MM.1S (cell line): ENCODE data around the gene C1orf198.

Experiments used
- DNase-seq: peaks from one replicate; pipeline ENCODE4 v3.0.0-alpha.2; 2015
- H2AFZ ChIP-seq: fragments of 300-600 bp; sonication (generic); 2 replicates; pipeline ENCODE4 v1.6.0; 2016; ENCODE audit warnings: antibody characterized with exemption, low read length
- H3F3A ChIP-seq: fragments of 300-600 bp; sonication (generic); 2 replicates; pipeline ENCODE4 v1.6.1; 2016; ENCODE audit warnings: mild to moderate bottlenecking, antibody characterized with exemption, low read length, moderate library complexity, mixed read lengths; ENCODE audit not compliant: insufficient read depth
- H3K27ac ChIP-seq: fragments of 300-600 bp; sonication (generic); 2 replicates; pipeline ENCODE4 v1.5.1; 2016; ENCODE audit warnings: mild to moderate bottlenecking, low read length
- H3K27me3 ChIP-seq: fragments of 300-600 bp; sonication (generic); replicated peaks from 2 replicates; pipeline ENCODE4 v1.6.0; 2016; ENCODE audit warnings: low read length; ENCODE audit not compliant: insufficient read depth
- H3K36me3 ChIP-seq: fragments of 300-600 bp; sonication (generic); replicated peaks from 2 replicates; pipeline ENCODE4 v1.6.1; 2016; ENCODE audit warnings: mild to moderate bottlenecking, low read length, mixed read lengths; ENCODE audit not compliant: insufficient read depth
- H3K4me1 ChIP-seq: fragments of 300-600 bp; sonication (generic); 2 replicates; pipeline ENCODE4 v1.6.1; 2016; ENCODE audit warnings: low read length, mixed read lengths
- H3K4me2 ChIP-seq: fragments of 300-600 bp; sonication (generic); 2 replicates; pipeline ENCODE4 v1.6.0; 2016; ENCODE audit warnings: low read depth, low read length
- H3K4me3 ChIP-seq: fragments of 300-600 bp; sonication (generic); 2 replicates; pipeline ENCODE4 v1.5.1; 2016; ENCODE audit warnings: low read length, mixed read lengths
- H3K79me2 ChIP-seq: fragments of 300-600 bp; sonication (generic); 2 replicates; pipeline ENCODE4 v1.6.1; 2016; ENCODE audit warnings: mixed run types, low read length, mixed read lengths
- H3K9ac ChIP-seq: fragments of 300-600 bp; sonication (generic); 2 replicates; pipeline ENCODE4 v1.6.1; 2016; ENCODE audit warnings: low read length, mixed read lengths
- H3K9me2 ChIP-seq: fragments of 300-600 bp; sonication (generic); replicated peaks from 2 replicates; pipeline ENCODE4 v1.6.1; 2016; ENCODE audit warnings: mild to moderate bottlenecking, low read length, mixed read lengths; ENCODE audit not compliant: insufficient read depth
- H3K9me3 ChIP-seq: fragments of 300-600 bp; sonication (generic); replicated peaks from 2 replicates; pipeline ENCODE4 v1.6.1; 2016; ENCODE audit warnings: mild to moderate bottlenecking, low read length, mixed read lengths; ENCODE audit not compliant: insufficient read depth
- H4K20me1 ChIP-seq: fragments of 300-600 bp; sonication (generic); 2 replicates; pipeline ENCODE4 v1.6.1; 2016; ENCODE audit warnings: mild to moderate bottlenecking, low read length, moderate library complexity, mixed read lengths; ENCODE audit not compliant: insufficient read depth
- CTCF ChIP-seq: fragments of 300-600 bp; sonication (generic); IDR thresholded peaks from 2 replicates; pipeline ENCODE4 v1.5.1; 2016; ENCODE audit warnings: antibody characterized with exemption, low read length, mixed read lengths
- EZH2 ChIP-seq: fragments of 300-600 bp; sonication (generic); optimal IDR thresholded peaks from 2 replicates; pipeline ENCODE3; 2017; ENCODE audit warnings: low read depth, mild to moderate bottlenecking, antibody characterized with exemption, low read length, mixed read lengths
- EZH2phosphoT487 ChIP-seq: fragments of 300-600 bp; sonication (generic); IDR thresholded peaks from 2 replicates; pipeline ENCODE4 v1.6.1; 2018; ENCODE audit warnings: antibody characterized with exemption, low read length

The C1orf198 gene

GRCh38 chr1:230896779-230897178, 28.5 kb upstream of the C1orf198 start:
- Histone ChIP-seq H3K36me3 (no peaks in the 10 kb centered on the region), H3F3A (no peaks in the 10 kb centered on the region), H3K79me2 (no peaks in the 10 kb centered on the region), H3K4me2 (no peak overlapping the region), H3K4me1 (peaks cover 5% of the 10 kb centered on the region; the same call in 1 of the 2 replicates), H3K27ac (no peak overlapping the region), H3K9me3 (no peaks in the 10 kb centered on the region), H3K4me3 (no peak overlapping the region), H3K9me2 (no peaks in the 10 kb centered on the region), H3K9ac (no peak overlapping the region), H4K20me1 (no peaks in the 10 kb centered on the region), H3K27me3 (no peaks in the 10 kb centered on the region), H2AFZ (no peak overlapping the region)
- TF ChIP-seq EZH2phosphoT487 (no peak), EZH2 (no peak), CTCF (no peak)
- no peak for DNase-seq

GRCh38 chr1:230895452-230895851, 27.1 kb upstream of the C1orf198 start:
- Histone ChIP-seq H3K36me3 (no peaks in the 10 kb centered on the region), H3K79me2 (no peaks in the 10 kb centered on the region), H3K27ac (no peak overlapping the region), H3F3A (no peaks in the 10 kb centered on the region), H3K4me2 (no peak overlapping the region), H3K27me3 (no peaks in the 10 kb centered on the region), H2AFZ (no peak overlapping the region), H3K9me2 (no peaks in the 10 kb centered on the region), H3K4me1 (no peaks in the 10 kb centered on the region), H3K9ac (no peak overlapping the region), H3K9me3 (no peaks in the 10 kb centered on the region), H3K4me3 (no peak overlapping the region), H4K20me1 (no peaks in the 10 kb centered on the region)
- no peak for TF ChIP-seq CTCF
- TF ChIP-seq EZH2: no peak
- TF ChIP-seq EZH2phosphoT487: no peak
- DNase-seq: no peak

GRCh38 chr1:230894664-230895063, 26.3 kb upstream of the C1orf198 start:
- H2AFZ ChIP-seq: no peak overlapping the region
- H3K4me3 ChIP-seq: no peak overlapping the region
- H3K4me1 ChIP-seq: no peaks in the 10 kb centered on the region
- H4K20me1 ChIP-seq: no peaks in the 10 kb centered on the region
- no peaks in the 10 kb centered on the region for H3K79me2 ChIP-seq
- no peak overlapping the region for H3K9ac ChIP-seq
- no peak for TF ChIP-seq CTCF
- TF ChIP-seq EZH2: no peak
- TF ChIP-seq EZH2phosphoT487: no peak
- H3K36me3 ChIP-seq: no peaks in the 10 kb centered on the region
- no peaks in the 10 kb centered on the region for H3K9me2 ChIP-seq
- DNase-seq: no peak
- H3K27ac ChIP-seq: no peak overlapping the region
- H3K9me3 ChIP-seq: no peaks in the 10 kb centered on the region
- H3K4me2 ChIP-seq: no peak overlapping the region
- H3K27me3 ChIP-seq: no peaks in the 10 kb centered on the region
- H3F3A ChIP-seq: no peaks in the 10 kb centered on the region
